Sigmoid colon (tissue), 7 donors: ENCODE results near the gene IPMK. TPM values are rescaled to one million over a fixed set of nuclear protein-coding genes. Genes with fewer than 3 reads are reported as not detected.

Experiments
- DNase-seq: peaks from one replicate; pipeline ENCODE4 v3.0.0-alpha.2; 2019
- H3K27ac ChIP-seq, 4 donors: fragments of 200-600 bp; sonication (generic); one replicate each; pipeline ENCODE4 v1.5.1; 2016 to 2019; ENCODE audit warnings: mild to moderate bottlenecking in 1 of 4
- H3K27me3 ChIP-seq, 3 donors: fragments of 200-600 bp; sonication (generic); one replicate each; pipeline ENCODE4 v1.5.1; 2019; ENCODE audit warnings: mild to moderate bottlenecking in 1 of 3
- H3K36me3 ChIP-seq, 4 donors: fragments of 200-600 bp; sonication (generic); one replicate each; pipeline ENCODE4 v1.5.1; 2016 to 2019
- H3K4me1 ChIP-seq, 4 donors: fragments of 200-600 bp; sonication (generic); one replicate each; pipeline ENCODE4 v1.5.1; 2017 to 2019
- H3K4me3 ChIP-seq, 4 donors: fragments of 200-600 bp; sonication (generic); one replicate each; pipeline ENCODE4 v1.5.1; 2017 to 2019; ENCODE audit warnings: mild to moderate bottlenecking in 2 of 4, moderate library complexity in 1 of 4
- H3K9me3 ChIP-seq, 4 donors: fragments of 200-600 bp in 3 of 4; sonication (generic) in 3 of 4; one replicate each; pipeline versions ENCODE4 v1.5.1 to v1.6.1; 2013 to 2019
- EP300 ChIP-seq, 4 donors: sonication (generic); formaldehyde crosslinking; IDR thresholded peaks; one replicate each; pipeline ENCODE4 v1.6.1; 2017; ENCODE audit warnings: antibody characterized with exemption in 4 of 4
- POLR2A ChIP-seq, 2 donors: fragments of 450-650 bp; IDR thresholded peaks; one replicate each; pipeline ENCODE4 v1.6.1; 2016; ENCODE audit warnings: antibody characterized with exemption in 2 of 2, mild to moderate bottlenecking in 2 of 2, moderate library complexity in 2 of 2
- POLR2AphosphoS5 ChIP-seq, 4 donors: sonication (generic); formaldehyde crosslinking; IDR thresholded peaks; one replicate each; pipeline ENCODE4 v1.6.1; 2017; ENCODE audit warnings: antibody characterized with exemption in 4 of 4
- whole genome bisulfite sequencing, 2 donors: extraction: QIAGEN DNeasy Blood & Tissue Kit; methylation state at CpG; one replicate each; pipeline ENCODE4 v1.1.7; 2013; 5-methylcytosine and 5-hydroxymethylcytosine counted together
- intact Hi-C: fragments of 100-400 bp; cut with DNase I; formaldehyde crosslinking; loops from one replicate; pipeline ENCODE4 v1.15.1; 2023
- polyA plus RNA-seq, 3 donors: library from polyadenylated mRNA; stranded (reverse); fragments of 200-250 nt; gene quantifications; one replicate each; pipeline ENCODE4 v1.2.3, GENCODE V29; 2013
- total RNA-seq, 4 donors: library from RNA; depleted of rRNA; stranded (reverse); fragments of >200 nt; gene quantifications; one replicate each; pipeline ENCODE4 v1.1.0, GENCODE V29; 2016
- TF ChIP-seq, protein P1 (sequence below), 4 experiments: fragments of 450-650 bp in 3 of 4; fragments of 200-600 bp in 1 of 4; IDR thresholded peaks; one replicate each; pipeline ENCODE4 v1.5.1; 2016 to 2019; ENCODE audit warnings: antibody characterized with exemption in 4 of 4, mild to moderate bottlenecking in 3 of 4, moderate library complexity in 2 of 4
- donor health status: healthy with polysubstance abuse.
- donor health status: Bipolar disorder and iron deficiency.
- donor health status: healthy.

Gene IPMK
- total and polyA plus RNA-seq, 7 donors = 4.6 to 9.0 (median 5.5) TPM

GRCh38 chr10:58217612-58218011, 50.1 kb downstream of the IPMK start:
- no peak for TF ChIP-seq POLR2A (IDR thresholded peaks at IDR 0.05)
- TF ChIP-seq POLR2AphosphoS5 (IDR thresholded peaks at IDR 0.05) = no peak
- TF ChIP-seq, protein P1, sequence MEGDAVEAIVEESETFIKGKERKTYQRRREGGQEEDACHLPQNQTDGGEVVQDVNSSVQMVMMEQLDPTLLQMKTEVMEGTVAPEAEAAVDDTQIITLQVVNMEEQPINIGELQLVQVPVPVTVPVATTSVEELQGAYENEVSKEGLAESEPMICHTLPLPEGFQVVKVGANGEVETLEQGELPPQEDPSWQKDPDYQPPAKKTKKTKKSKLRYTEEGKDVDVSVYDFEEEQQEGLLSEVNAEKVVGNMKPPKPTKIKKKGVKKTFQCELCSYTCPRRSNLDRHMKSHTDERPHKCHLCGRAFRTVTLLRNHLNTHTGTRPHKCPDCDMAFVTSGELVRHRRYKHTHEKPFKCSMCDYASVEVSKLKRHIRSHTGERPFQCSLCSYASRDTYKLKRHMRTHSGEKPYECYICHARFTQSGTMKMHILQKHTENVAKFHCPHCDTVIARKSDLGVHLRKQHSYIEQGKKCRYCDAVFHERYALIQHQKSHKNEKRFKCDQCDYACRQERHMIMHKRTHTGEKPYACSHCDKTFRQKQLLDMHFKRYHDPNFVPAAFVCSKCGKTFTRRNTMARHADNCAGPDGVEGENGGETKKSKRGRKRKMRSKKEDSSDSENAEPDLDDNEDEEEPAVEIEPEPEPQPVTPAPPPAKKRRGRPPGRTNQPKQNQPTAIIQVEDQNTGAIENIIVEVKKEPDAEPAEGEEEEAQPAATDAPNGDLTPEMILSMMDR (IDR thresholded peaks at IDR 0.05) = no peak
- no peak for TF ChIP-seq EP300 (IDR thresholded peaks at IDR 0.05)
- intact Hi-C loops = no loop called here
- 95 to 97% methylated on average over 4 of the region's 4 CpGs for WGBS, 2 donors

DNA sequence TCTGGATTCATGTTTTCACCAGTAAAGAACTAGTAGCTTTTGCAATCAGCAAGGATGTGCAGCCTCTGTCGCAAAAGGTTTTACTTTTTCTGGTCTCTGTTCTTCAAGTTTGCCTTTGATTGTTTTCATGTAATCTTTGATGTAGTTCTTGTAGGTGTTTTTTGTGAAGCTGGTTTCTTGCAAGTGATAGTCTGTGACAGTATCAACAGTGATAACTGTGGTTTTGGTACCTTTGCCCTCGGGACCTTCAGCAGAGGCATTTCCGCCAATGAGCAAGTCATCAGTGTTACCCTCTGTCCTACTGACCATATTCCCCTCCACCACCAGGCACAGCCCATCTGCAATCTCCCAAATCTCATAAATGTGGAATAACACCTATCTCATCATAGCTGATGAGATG, 55.1 kb downstream of the IPMK start:
- Histone ChIP-seq H3K27me3 (no peaks in the 10 kb centered on the region), H3K4me3 (no peak overlapping the region), H3K9me3 (no peaks in the 10 kb centered on the region), H3K4me1 (no peaks in the 10 kb centered on the region), H3K27ac (no peak overlapping the region), H3K36me3 (peaks cover 0 to 6% (median 0%) of the 10 kb centered on the region in 4 donors)
- TF ChIP-seq EP300 (IDR thresholded peaks at IDR 0.05) (no peak), POLR2A (IDR thresholded peaks at IDR 0.05) (no peak), POLR2AphosphoS5 (IDR thresholded peaks at IDR 0.05) (no peak)
- TF ChIP-seq, protein P1 (IDR thresholded peaks at IDR 0.05) = no peak
- intact Hi-C loops = no loop called here
- DNase-seq = no peak
- WGBS, 2 donors = 79 to 95% methylated on average over 3 of the region's 3 CpGs

More at GRCh38 chr10:58217612-58218011, 50.1 kb downstream of the IPMK start:
- DNase-seq = no peak
- Histone ChIP-seq H3K27ac (no peak overlapping the region), H3K27me3 (no peaks in the 10 kb centered on the region), H3K9me3 (no peaks in the 10 kb centered on the region), H3K36me3 (peaks cover 0 to 6% (median 0%) of the 10 kb centered on the region in 4 donors), H3K4me1 (no peaks in the 10 kb centered on the region), H3K4me3 (no peak overlapping the region)

DNA sequence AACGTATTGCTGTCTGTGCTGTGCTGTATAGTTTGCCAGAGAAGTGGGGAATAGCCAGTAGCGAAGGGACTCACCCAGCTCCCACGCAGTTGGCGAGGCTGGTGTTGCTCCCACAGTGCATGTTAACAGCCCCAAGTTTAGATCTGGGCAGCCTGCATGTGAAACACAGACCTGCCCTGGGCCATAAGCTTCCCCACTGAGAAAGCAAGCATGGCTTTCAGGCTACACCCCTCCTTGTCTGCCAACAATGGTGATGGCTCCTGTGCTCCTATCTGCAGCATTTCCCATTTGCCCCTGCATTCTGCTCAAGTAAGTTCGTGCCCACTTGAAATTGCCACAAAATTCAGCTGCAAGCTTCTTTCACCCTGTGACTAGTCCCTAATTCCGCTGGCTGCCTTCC, 57.5 kb downstream of the IPMK start:
- H3K4me3 ChIP-seq = no peak overlapping the region
- TF ChIP-seq POLR2A (IDR thresholded peaks at IDR 0.05) (no peak), POLR2AphosphoS5 (IDR thresholded peaks at IDR 0.05) (no peak), EP300 (IDR thresholded peaks at IDR 0.05) (no peak)
- TF ChIP-seq, protein P1 (IDR thresholded peaks at IDR 0.05) = no peak
- 93 to 95% methylated on average over 6 of the region's 6 CpGs for WGBS, 2 donors

DNA sequence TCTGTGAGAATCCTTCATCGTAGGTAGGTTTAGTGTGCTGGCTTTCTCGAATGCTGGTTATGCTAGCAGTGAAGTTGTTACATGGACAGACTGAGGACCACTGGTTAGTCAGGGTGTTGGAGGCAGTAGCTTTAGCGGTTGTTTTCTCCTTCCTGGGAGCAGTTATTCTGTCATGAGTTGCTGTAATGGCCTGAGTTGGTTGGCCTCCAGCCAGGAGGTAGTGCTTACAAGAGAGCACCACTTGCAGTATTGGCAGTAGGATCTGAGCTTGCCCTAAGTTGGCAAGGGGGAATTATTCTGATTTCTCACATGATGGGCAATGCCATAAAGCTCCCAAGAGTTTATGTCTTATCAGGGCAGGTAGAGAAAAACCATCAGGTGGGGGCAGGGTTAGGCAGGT, 58.0 kb downstream of the IPMK start:
- H3K36me3 ChIP-seq = peaks cover 0 to 6% (median 0%) of the 10 kb centered on the region in 4 donors
- H3K4me3 ChIP-seq = no peak overlapping the region
- TF ChIP-seq EP300 (IDR thresholded peaks at IDR 0.05) = no peak
- TF ChIP-seq, protein P1 (IDR thresholded peaks at IDR 0.05) = no peak
- TF ChIP-seq POLR2A (IDR thresholded peaks at IDR 0.05) = no peak
- TF ChIP-seq POLR2AphosphoS5 (IDR thresholded peaks at IDR 0.05) = no peak
- H3K9me3 ChIP-seq = no peaks in the 10 kb centered on the region
- H3K27me3 ChIP-seq = no peaks in the 10 kb centered on the region
- intact Hi-C loops = no loop called here
- H3K4me1 ChIP-seq = no peaks in the 10 kb centered on the region
- DNase-seq = no peak
- 92 to 98% methylated on average over 3 of the region's 3 CpGs for WGBS, 2 donors
- H3K27ac ChIP-seq = no peak overlapping the region

More for the DNA sequence above, 57.5 kb downstream of the IPMK start:
- intact Hi-C loops = no loop called here
- H3K4me1 ChIP-seq = no peaks in the 10 kb centered on the region
- H3K27ac ChIP-seq = no peak overlapping the region
- peaks cover 0 to 6% (median 0%) of the 10 kb centered on the region in 4 donors for H3K36me3 ChIP-seq
- no peaks in the 10 kb centered on the region for H3K27me3 ChIP-seq
- no peaks in the 10 kb centered on the region for H3K9me3 ChIP-seq
- no peak for DNase-seq

DNA sequence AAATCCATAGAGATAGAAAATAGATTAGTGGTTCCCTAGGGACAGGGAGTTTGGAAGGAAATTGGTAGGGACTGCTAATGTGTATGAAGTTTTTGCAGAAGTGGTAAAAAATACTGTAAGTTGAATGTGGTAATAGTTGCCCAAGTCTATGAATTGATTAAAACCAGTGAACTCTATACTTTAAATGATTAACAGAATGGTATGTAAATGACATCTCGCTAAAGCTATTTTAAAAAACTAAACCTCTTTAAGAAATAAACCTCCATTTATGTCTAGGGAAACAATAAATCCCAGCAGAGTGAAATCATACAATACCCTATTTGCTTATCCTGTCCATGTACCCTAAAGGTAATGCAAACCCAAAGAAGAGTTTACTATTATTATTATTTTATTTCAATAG, 61.4 kb downstream of the IPMK start:
- no peaks in the 10 kb centered on the region for H3K27me3 ChIP-seq
- no peaks in the 10 kb centered on the region for H3K4me1 ChIP-seq
- 93 to 94% methylated on average over 1 of the region's 1 CpG for WGBS, 2 donors
- no peaks in the 10 kb centered on the region for H3K36me3 ChIP-seq
- H3K4me3 ChIP-seq = no peak overlapping the region
- no peak for DNase-seq
- H3K27ac ChIP-seq = no peak overlapping the region
- H3K9me3 ChIP-seq = no peaks in the 10 kb centered on the region
- intact Hi-C loops = no loop called here
- TF ChIP-seq, protein P1 (IDR thresholded peaks at IDR 0.05) = no peak
- TF ChIP-seq POLR2AphosphoS5 (IDR thresholded peaks at IDR 0.05) = no peak
- TF ChIP-seq POLR2A (IDR thresholded peaks at IDR 0.05) = no peak
- TF ChIP-seq EP300 (IDR thresholded peaks at IDR 0.05) = no peak
